ENCODE measurements around the gene TOPAZ1.

The TOPAZ1 gene

GRCh38 chr3:44242721-44243120 lies 1.0 kb downstream of the TOPAZ1 start:
- DNase-seq (ENCODE audit: low spot score) (no peak), FAIRE-seq (peak; percentile 16)

DNA sequence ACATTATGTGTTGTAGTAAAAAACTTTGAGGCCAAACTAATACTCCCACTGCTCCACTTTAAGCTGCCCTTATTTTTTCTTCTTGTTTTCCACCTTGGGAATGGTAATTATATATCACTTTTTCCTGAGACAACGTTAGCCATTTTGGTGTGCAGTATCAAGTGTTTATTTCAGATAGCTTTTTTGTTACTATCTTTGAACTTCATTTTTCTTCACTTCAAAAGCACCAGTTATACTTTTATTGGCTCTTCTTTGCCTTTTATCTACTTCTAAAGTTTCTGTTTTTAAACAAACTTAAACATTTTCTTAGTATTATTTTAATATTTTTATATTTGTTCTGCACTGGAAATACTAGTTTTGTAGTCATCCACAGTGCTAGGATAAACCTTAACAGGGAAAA lies 6.5 kb downstream of the TOPAZ1 start:
- FAIRE-seq (no peak), DNase-seq (ENCODE audit: low spot score) (no peak)

DNA sequence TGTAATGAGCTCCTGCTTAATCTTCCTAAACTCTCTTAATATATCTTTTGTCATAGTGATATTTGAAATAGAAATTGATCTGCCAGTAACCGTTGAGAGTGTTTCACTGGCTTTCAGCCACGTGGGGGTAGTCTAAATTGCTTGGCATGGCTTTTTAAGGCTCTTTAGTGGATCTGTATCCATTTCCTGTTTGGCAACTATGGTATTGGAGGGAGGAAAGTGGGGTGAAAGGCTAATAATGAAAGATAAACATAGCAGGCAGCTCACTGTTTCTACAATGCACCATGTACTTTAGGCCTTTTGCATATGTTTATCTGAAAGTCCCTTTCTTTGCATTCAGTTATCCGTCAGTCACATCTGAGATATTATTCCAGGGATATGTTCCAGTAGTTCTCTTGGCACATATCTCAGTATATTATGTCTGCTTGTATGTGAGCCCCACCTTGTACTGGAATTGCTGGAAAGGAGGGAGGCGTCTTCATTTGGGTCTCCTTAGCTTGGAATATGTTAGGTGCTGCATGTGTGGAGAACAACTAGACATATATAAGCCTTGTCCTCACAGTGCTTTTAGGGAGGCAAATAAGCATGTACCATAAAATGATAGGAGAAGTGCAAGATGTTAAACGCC lies 10.8 kb downstream of the TOPAZ1 start:
- FAIRE-seq (no peak), DNase-seq (ENCODE audit: low spot score) (no peak)

DNA sequence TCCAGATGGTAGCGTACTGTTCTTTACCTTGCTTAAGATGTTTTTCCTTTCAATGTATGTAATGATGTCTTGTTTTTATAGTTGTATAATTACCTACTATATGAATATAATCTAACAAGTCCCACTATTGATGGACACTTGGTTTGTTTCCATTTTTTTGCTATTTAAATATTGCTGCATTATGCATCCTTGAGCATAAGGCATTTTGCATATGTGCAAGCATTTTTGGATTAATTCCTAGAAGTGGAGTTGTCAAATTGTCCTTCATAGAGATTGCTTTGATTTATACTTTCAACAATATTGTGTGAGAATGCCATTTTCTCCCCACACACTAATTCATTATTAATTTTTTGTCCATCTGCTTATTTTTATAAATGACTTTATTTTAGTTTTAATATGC lies 17.7 kb downstream of the TOPAZ1 start:
- FAIRE-seq = no peak
- no peak for DNase-seq (ENCODE audit: low spot score)

- DNase-seq (ENCODE audit: low spot score) (no peak), FAIRE-seq (no peak)
Observed at GRCh38 chr3:44264146-44264545, 22.5 kb downstream of the TOPAZ1 start.

DNA sequence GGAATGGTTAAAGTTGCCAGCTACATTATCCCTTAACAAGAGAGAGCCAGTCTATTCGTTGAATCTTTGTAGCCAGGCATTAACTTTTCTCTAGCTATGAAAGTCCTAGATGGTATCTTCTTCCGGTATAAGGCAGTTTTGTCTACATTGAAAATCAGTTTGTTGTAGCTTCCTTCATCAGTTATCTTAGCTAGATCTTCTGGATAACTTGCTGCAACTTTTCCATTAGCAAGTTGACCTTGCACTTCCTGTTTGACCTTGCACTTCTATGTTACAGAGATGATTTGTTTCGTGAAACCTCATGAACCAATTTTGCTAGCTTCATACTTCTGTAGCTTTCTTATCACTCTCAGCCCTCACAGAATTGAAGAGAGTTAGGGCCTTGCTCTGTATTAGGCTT lies 24.1 kb downstream of the TOPAZ1 start:
- DNase-seq (ENCODE audit: low spot score) (no peak), FAIRE-seq (no peak)

DNA sequence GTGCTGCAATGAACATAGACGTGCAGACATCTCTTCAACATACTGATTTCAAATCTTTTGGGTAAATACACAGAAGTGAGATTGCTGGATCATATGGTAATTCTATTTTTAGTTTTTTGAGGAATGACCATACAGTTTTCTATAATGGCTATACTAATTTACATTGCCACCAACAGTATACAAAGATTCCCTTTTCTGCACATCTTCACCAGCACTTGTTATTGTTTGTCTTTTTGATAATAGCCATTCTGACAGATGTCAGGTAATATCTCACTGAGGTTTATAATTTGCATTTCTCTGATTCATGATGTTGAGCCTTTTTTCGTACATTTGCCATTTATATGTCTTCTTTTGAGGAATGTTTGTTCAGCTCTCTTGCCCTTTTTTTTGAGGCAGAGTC lies 30.5 kb downstream of the TOPAZ1 start:
- FAIRE-seq = no peak
- no peak for DNase-seq (ENCODE audit: low spot score)

- FAIRE-seq (no peak), DNase-seq (ENCODE audit: low spot score) (no peak)
Observed at GRCh38 chr3:44277925-44278324, 36.2 kb downstream of the TOPAZ1 start.

- no peak for FAIRE-seq
- no peak for DNase-seq (ENCODE audit: low spot score)
Observed at GRCh38 chr3:44280077-44280476, 38.4 kb downstream of the TOPAZ1 start.

DNA sequence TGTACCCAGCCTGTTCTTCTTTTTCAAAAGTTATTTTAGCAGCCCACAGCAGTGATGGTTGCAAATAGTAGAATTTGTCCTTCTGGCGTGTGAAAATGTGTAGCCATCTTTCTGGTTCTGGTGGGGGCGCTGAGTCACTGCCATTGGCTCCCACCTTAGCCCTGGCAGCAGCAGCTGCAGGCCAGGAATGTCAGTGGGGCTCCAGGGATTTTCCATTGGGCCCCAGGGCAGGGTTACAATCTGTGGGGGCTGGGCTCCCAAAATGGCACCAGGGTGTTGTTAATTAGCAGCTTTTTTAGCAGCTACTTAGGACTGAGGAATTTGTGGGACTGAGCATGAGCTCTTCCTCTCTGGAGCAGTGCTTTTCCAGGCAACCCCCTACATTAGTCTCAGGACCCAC lies 38.9 kb downstream of the TOPAZ1 start:
- FAIRE-seq (no peak), DNase-seq (ENCODE audit: low spot score) (no peak)

GRCh38 chr3:44284949-44285348 lies 43.3 kb downstream of the TOPAZ1 start:
- DNase-seq (ENCODE audit: low spot score) = no peak
- no peak for FAIRE-seq

GRCh38 chr3:44289882-44290462 lies 48.3 kb downstream of the TOPAZ1 start:
- DNase-seq (ENCODE audit: low spot score) = no peak
- FAIRE-seq = no peak

- no peak for FAIRE-seq
- DNase-seq (ENCODE audit: low spot score) = no peak
Observed at GRCh38 chr3:44292276-44292675, 50.6 kb downstream of the TOPAZ1 start.

DNA sequence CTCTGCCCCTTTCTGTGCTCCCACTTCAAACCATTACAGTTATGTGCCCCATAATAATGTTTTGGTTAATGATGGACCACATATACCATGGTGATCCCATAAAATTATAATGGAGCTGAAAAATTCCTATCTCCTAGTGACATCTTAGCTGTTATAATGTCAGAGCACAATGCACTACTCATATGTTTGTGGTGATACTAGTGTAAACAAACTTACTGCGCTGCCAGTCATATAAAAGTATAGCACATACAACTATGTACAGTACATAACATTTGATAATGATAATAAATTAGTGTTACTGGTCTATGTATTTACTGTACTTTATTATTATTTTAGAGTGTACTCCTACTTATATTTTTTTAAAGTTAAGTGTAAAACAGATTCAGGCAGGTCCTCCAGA lies 51.3 kb downstream of the TOPAZ1 start:
- no peak for FAIRE-seq

DNA sequence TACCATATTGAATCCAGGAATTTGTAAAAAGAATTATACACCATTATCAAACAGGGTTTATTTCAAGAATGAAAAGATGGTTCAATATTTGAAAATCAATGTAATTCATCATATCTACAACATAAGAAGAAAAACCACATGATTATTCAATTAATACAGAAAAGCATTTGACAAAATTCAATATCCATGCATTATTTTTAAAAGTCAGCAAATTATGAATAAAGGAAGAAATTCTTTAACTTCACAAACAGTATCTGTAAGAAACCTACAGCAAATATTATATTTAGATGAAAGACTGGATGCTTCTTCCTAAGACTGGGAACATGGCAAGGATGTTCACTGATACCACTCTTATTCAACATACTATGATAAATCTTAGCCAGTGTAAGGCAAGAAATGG lies 55.6 kb downstream of the TOPAZ1 start:
- no peak for DNase-seq (ENCODE audit: low spot score)
- FAIRE-seq = no peak

More for the DNA sequence above, 51.3 kb downstream of the TOPAZ1 start:
- DNase-seq (ENCODE audit: low spot score) = no peak

DNA sequence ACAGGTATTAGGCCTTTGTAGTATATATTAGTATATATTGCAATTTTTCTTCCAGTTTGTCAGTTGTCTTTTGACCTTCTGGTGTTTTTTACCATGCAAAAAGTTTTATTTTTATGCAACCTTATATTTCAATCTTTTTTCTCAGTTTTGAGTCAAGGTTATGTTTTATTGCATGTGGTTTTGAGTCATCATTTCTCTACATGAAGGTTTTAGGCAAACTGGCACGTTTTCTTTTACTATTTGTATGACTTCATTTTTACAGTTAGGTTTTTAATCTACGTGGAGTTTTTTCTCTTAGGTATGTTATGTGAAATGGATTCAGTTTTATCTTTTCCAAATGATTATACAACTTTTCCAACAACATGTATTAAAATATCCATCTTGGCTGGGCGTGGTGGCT lies 60.1 kb downstream of the TOPAZ1 start:
- FAIRE-seq (no peak), DNase-seq (ENCODE audit: low spot score) (no peak)

GRCh38 chr3:44309500-44309899 lies 67.8 kb downstream of the TOPAZ1 start:
- FAIRE-seq (no peak), DNase-seq (ENCODE audit: low spot score) (no peak)

DNA sequence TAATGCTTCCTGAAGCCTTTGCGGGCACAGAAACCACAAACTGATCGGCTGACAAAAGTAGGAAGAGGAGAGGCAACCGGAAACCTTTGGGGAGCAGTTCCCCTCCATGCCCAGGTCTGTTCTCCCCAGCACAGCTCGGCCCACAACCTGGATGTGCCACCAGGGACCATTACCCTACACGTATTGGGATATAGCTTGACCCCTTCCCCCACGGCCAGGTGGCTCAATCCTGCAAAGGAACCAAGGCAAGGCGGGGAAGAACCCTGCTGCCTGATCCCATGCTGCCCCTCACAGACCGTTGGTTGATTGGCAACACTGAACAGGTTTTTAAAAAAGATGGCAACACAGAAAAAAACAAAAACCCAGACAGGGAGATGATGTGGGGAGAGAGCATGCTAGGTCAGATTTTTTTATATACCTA lies 77.2 kb downstream of the TOPAZ1 start:
- DNase-seq (ENCODE audit: low spot score) (no peak), FAIRE-seq (no peak)

DNA sequence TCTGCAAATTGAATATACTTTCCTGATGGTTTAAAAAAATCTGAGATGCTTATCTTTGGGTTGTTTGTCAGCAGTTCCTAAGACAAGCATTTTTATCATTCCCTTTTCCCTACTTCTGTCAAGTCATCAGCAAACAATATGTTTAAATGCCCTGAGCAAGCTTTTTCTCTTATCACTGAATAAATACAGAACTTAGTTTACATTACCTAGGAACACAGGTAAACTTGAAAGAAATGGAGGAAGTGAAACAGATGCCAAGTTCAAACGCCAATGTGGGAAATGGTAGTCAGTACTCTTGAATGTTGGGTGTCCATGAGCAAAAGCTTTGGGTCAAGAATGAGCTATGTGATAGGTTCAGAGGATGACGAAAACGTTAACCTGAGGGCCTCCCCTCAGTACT lies 79.6 kb downstream of the TOPAZ1 start:
- DNase-seq (ENCODE audit: low spot score) (no peak), FAIRE-seq (no peak)

DNA sequence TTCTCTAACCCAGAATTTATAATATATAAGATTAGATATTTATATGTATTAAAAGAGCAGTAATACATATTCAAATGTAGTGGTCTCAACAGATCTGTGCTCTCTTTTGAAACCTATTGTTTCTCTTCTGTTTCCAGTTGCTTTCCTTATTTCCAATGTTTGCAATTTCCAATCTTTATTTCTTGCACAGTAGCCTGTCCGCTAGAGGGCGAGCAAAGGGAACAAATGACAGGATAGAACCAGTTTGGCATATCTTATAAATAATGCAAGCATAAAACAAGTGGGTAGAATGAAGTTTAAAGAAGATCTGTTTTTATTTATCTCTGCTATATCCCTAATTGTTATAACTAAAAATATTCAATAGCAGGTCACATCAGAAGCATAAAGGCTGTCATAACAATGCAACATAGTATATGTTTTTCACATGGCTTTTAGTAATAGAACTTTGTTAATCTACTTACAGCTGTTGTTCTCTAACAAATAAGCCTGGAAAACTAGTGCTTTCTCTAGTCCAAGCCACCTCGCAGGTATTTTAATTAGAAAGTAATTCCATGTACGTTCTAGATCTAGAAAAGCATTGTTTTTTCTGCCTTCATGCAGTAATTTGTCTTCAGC lies 81.8 kb downstream of the TOPAZ1 start:
- FAIRE-seq (peak; percentile 50), DNase-seq (ENCODE audit: low spot score) (peak; percentile 33)

- FAIRE-seq (no peak), DNase-seq (ENCODE audit: low spot score) (no peak)
Observed at GRCh38 chr3:44324584-44324983, 82.9 kb downstream of the TOPAZ1 start.

DNA sequence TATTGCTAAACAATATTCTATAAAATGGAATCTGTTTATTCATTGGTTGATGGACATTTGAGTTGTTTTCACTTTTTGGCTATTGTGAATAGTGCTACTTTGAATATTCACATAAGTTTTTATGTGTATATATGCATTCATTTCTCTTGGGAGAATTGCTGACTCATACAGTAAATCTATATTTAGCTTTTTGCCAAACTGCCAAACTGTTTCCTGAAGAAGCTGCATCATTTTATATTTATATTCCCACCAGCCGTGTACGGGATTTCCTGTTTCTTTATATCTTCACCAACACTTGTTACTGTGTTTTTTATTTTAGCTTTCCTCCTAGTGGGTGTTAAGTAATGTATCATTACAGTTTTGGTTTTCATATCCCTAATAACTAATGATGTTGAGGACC lies 84.3 kb downstream of the TOPAZ1 start:
- DNase-seq (ENCODE audit: low spot score) (no peak), FAIRE-seq (no peak)

- DNase-seq (ENCODE audit: low spot score) (no peak), FAIRE-seq (no peak)
Observed at GRCh38 chr3:44326515-44326914, 84.8 kb downstream of the TOPAZ1 start.

All from RCC 7860 (cell line).